BLaER1 (cell line): Measurements from ENCODE around the gene A1CF.
"Not testable (repeated sequence)": the region's sequence is repeated elsewhere in the genome, so short reads cannot be mapped to it uniquely, and the experiment has no call there.

ENCODE experiments used
- H3K27ac ChIP-seq: shearing (Covaris generic); formaldehyde crosslinking; 2 replicates; pipeline ENCODE4 v1.8.1; 2022
- H3K27me3 ChIP-seq: shearing (Covaris generic); formaldehyde crosslinking; 2 replicates; pipeline ENCODE4 v1.8.1; 2022
- H3K36me3 ChIP-seq: shearing (Covaris generic); formaldehyde crosslinking; 2 replicates; pipeline ENCODE4 v1.8.1; 2022
- H3K4me1 ChIP-seq: shearing (Covaris generic); formaldehyde crosslinking; 2 replicates; pipeline ENCODE4 v1.8.1; 2022
- H3K4me2 ChIP-seq: shearing (Covaris generic); formaldehyde crosslinking; 2 replicates; pipeline ENCODE4 v1.8.1; 2022
- H3K4me3 ChIP-seq: shearing (Covaris generic); formaldehyde crosslinking; 2 replicates; pipeline ENCODE4 v1.8.1; 2022
- H3K9ac ChIP-seq: shearing (Covaris generic); formaldehyde crosslinking; 2 replicates; pipeline ENCODE4 v1.8.1; 2022
- H3K9me3 ChIP-seq: shearing (Covaris generic); formaldehyde crosslinking; 2 replicates; pipeline ENCODE4 v1.8.1; 2022
- H4K20me1 ChIP-seq: shearing (Covaris generic); formaldehyde crosslinking; 2 replicates; pipeline ENCODE4 v1.8.1; 2022
- Cebpa-rat ChIP-seq: shearing (Covaris generic); IDR thresholded peaks from 2 replicates; pipeline ENCODE4 v1.8.1; 2022

The A1CF gene

GRCh38 chr10:50798297-50798696 is 87.1 kb downstream of the A1CF start:
- no peak overlapping the region for H3K9ac ChIP-seq
- no peak overlapping the region for H3K27ac ChIP-seq
- no peaks in the 10 kb centered on the region for H4K20me1 ChIP-seq
- no peak overlapping the region for H3K4me2 ChIP-seq
- no peak overlapping the region for H3K4me3 ChIP-seq
- H3K27me3 ChIP-seq = no peaks in the 10 kb centered on the region
- H3K36me3 ChIP-seq = no peaks in the 10 kb centered on the region
- no peak for TF ChIP-seq Cebpa-rat
- H3K9me3 ChIP-seq = no peaks in the 10 kb centered on the region
- no peaks in the 10 kb centered on the region for H3K4me1 ChIP-seq

- no peaks in the 10 kb centered on the region for H3K4me1 ChIP-seq
- H4K20me1 ChIP-seq = no peaks in the 10 kb centered on the region
- H3K9ac ChIP-seq = no peak overlapping the region
- no peak overlapping the region for H3K4me3 ChIP-seq
- H3K27ac ChIP-seq = no peak overlapping the region
- H3K36me3 ChIP-seq = no peaks in the 10 kb centered on the region
- H3K9me3 ChIP-seq = no peaks in the 10 kb centered on the region
- no peak overlapping the region for H3K4me2 ChIP-seq
- H3K27me3 ChIP-seq = no peaks in the 10 kb centered on the region
- TF ChIP-seq Cebpa-rat = no peak
These were observed 88.7 kb downstream of the A1CF start for GRCh38 chr10:50796693-50797092.

DNA sequence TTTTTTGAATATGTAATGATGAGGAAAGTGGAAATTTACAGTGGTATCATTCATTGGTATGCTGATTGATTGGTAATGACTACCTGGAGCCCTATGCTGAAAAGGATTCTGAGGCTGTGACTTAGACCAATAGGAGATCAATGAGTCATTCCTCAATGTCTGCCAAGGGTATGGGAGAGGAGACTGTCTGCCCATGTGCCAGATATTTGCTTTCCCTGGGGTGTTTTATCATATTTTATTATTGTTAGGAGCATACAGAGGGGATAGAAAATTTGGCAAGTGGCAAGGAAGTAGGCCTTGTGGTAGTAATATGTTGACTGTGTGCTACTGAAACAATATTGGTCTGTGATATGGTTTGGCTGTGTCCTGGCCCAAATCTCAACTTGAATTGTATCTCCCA is 90.9 kb downstream of the A1CF start:
- H3K9ac ChIP-seq = no peak overlapping the region
- no peak for TF ChIP-seq Cebpa-rat
- H3K4me2 ChIP-seq = no peak overlapping the region
- H3K27ac ChIP-seq = no peak overlapping the region
- no peaks in the 10 kb centered on the region for H3K27me3 ChIP-seq
- no peak overlapping the region for H3K4me3 ChIP-seq
- H3K36me3 ChIP-seq = no peaks in the 10 kb centered on the region
- no peaks in the 10 kb centered on the region for H3K4me1 ChIP-seq
- no peaks in the 10 kb centered on the region for H3K9me3 ChIP-seq
- no peaks in the 10 kb centered on the region for H4K20me1 ChIP-seq

DNA sequence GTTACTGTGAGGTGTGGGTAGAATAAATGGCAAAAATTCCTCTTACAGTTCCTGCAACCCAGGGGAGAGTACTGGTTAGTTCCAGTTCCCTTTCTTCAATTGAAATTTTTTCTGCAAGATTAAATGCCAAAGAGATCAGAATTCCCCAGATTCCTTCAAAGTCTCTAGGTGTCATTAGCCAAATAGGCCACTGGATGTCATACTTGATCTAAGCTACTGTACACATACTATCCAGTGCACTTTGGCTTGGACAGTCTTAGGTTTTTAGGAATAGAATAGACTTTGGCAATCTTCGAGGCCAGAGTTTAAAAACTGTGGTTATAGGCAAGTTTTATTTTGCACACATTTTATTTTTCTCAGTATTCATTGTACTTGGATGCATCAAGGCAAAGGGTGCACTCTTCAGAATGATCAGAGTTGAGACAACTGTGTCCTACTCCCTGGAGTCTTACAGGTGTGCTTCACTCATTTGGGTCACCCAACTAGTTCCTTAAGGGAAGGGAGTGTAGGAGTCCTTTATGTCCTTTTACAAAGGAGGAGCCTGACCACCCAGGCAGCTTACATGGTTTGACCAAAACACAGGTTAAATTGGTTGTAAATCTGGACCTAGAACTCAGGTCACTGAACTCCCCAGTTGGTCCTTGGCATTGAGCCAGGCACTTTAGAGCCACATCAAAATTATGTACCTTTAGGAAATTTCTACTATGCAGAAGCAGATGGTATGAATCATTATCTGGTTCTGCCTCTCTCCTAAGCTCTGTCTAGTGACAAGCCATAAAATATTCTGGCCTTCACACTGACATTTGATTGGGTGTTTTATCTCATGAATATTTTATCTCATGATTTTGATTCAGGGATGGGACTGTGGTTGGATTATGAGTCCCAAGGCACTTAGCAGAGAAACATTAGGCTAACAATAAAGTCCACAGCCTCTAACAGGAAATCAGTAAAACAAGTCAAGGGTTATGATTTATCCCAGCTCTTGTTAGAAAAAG is 96.2 kb downstream of the A1CF start:
- no peaks in the 10 kb centered on the region for H3K27me3 ChIP-seq
- H3K36me3 ChIP-seq = no peaks in the 10 kb centered on the region
- no peaks in the 10 kb centered on the region for H3K4me1 ChIP-seq
- no peak overlapping the region for H3K9ac ChIP-seq
- H3K27ac ChIP-seq = no peak overlapping the region
- no peak overlapping the region for H3K4me2 ChIP-seq
- no peaks in the 10 kb centered on the region for H4K20me1 ChIP-seq
- H3K9me3 ChIP-seq = no peaks in the 10 kb centered on the region
- no peak overlapping the region for H3K4me3 ChIP-seq
- TF ChIP-seq Cebpa-rat = no peak

- not testable (repeated sequence) for H3K27ac ChIP-seq, H3K4me1 ChIP-seq, H4K20me1 ChIP-seq, H3K4me2 ChIP-seq, H3K9me3 ChIP-seq, H3K4me3 ChIP-seq, H3K27me3 ChIP-seq, H3K9ac ChIP-seq, H3K36me3 ChIP-seq
These were observed 97.5 kb downstream of the A1CF start for GRCh38 chr10:50787962-50788361.

DNA sequence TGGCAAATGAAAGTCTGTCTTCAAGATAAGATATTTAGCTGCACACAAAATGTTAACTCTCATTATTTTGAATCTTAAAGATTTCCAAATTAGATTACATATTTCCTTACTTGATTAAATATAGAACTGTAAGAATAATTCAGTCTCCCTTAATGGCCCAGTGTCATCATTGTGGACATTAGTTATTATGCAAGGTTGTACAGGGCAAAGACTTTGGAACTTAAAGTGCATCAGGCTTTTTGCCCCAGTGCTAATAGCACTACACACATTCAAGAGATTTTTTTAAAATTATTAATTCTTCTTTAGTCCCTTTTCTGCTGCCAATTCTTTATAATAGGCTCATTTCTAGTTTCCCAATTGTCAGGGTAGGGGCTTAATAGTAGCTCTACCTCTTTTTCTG is 103.4 kb downstream of the A1CF start:
- not testable (repeated sequence) for H3K4me2 ChIP-seq, H3K27me3 ChIP-seq

DNA sequence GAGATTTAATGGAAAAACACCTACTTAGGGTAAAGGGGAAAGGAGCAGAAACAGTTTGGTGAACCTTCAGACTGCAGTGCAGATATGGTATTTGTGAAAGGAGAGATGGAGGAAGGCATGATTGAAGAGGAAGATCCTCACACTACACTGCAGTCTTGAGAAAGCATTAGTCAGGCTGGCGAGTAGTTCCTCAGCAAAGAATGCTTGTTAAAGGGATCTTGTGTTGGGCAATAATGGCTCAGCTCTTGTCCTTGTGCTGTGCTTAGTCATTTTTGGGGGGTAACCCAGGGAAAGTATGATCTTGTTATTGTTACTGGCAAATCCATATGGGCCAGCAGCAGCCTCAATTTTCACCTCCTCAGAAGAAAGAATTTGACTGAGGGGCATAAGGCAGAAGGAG is 105.4 kb downstream of the A1CF start:
- H3K27me3 ChIP-seq, H3K4me3 ChIP-seq, H3K36me3 ChIP-seq, H3K27ac ChIP-seq, H3K9me3 ChIP-seq, H3K4me2 ChIP-seq, H3K4me1 ChIP-seq, H4K20me1 ChIP-seq, H3K9ac ChIP-seq: not testable (repeated sequence)

More for the DNA sequence above, 103.4 kb downstream of the A1CF start:
- not testable (repeated sequence) for H3K36me3 ChIP-seq, H4K20me1 ChIP-seq, H3K4me3 ChIP-seq, H3K9me3 ChIP-seq, H3K9ac ChIP-seq, H3K4me1 ChIP-seq, H3K27ac ChIP-seq

- not testable (repeated sequence) for H3K9ac ChIP-seq, H4K20me1 ChIP-seq, H3K4me2 ChIP-seq, H3K27me3 ChIP-seq, H3K4me1 ChIP-seq, H3K4me3 ChIP-seq, H3K27ac ChIP-seq, H3K36me3 ChIP-seq, H3K9me3 ChIP-seq
These were observed 110.6 kb downstream of the A1CF start for GRCh38 chr10:50774868-50775267.

DNA sequence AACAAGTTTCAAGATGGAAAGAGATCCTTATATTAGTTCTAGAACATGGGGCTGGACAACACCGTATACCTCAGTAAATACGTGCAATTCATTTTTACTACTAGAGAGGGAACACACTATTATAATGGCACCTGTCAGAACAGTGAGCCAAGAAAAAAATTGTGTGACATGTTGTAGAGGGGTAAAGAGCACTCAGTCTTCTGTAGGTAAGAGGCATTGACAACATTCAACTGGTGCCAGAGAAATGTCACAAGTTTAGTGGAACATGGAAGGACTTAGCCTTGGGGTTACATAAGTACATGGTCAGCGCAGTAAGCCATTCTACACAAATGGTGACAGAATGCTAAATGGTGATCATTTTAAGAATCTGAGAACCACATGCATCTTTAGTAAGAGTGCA is 113.4 kb downstream of the A1CF start:
- not testable (repeated sequence) for H3K27me3 ChIP-seq, H3K4me1 ChIP-seq, H3K4me2 ChIP-seq, H3K4me3 ChIP-seq, H3K27ac ChIP-seq, H3K36me3 ChIP-seq, H3K9me3 ChIP-seq, H3K9ac ChIP-seq, H4K20me1 ChIP-seq

GRCh38 chr10:50766774-50767513 is 118.5 kb downstream of the A1CF start:
- H3K36me3 ChIP-seq, H3K4me2 ChIP-seq, H3K27me3 ChIP-seq, H3K9ac ChIP-seq, H3K4me3 ChIP-seq, H3K27ac ChIP-seq, H3K4me1 ChIP-seq, H4K20me1 ChIP-seq, H3K9me3 ChIP-seq: not testable (repeated sequence)
